ENCODE measurements around the gene DCAF6.

DNA sequence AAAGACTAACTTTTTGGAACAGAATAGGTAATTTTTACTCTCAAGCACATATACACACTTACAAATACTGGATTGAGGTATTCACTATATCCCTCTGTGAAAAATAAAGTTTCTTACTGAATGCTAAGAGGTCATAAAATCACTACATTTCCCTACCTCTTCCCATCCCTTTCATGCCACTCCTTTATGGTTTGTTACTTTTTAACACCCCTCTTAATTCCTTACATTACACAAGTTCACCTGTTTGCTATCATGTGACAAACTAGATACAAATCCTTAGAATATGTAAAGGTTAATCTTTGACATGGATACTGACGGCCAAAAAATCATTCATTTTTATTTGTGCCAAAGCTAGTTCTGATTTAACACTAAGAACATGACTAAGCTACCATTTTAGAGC is 6.8 kb upstream of the DCAF6 start:
- TF ChIP-seq CTCF (IDR thresholded peaks at IDR 0.05) (no peak), POLR2A (IDR thresholded peaks at IDR 0.05) (no peak)

Data from lower leg skin (tissue), 3 donors.